H54 (cell line): ENCODE results near the gene HOXC6.
"Not testable (repeated sequence)": the region's sequence is repeated elsewhere in the genome, so short reads cannot be mapped to it uniquely, and the experiment has no call there.

ENCODE experiments used
- DNase-seq: peaks from one replicate; pipeline ENCODE4 v3.0.0; 2011; ENCODE audit warnings: low spot score, mixed read lengths; ENCODE audit not compliant: insufficient read length
- FAIRE-seq: peaks from 3 replicates; lab custom pipeline; 2011; peaks lifted over from hg19 to GRCh38; lab: Jason Lieb, UNC
- POLR2A ChIP-seq: IDR thresholded peaks from 2 replicates; pipeline ENCODE4 v1.6.1; 2011; ENCODE audit warnings: low read depth, mild to moderate bottlenecking, low read length

HOXC6 gene

GRCh38 chr12:54038284-54038870 is 10.1 kb downstream of the HOXC6 start:
- DNase-seq (no peak), FAIRE-seq (no peak)
- TF ChIP-seq POLR2A = no peak

- no peak for TF ChIP-seq POLR2A
- DNase-seq (no peak), FAIRE-seq (no peak)
Observed at GRCh38 chr12:54038871-54039414, 10.7 kb downstream of the HOXC6 start.

- no peak for DNase-seq
- no peak for TF ChIP-seq POLR2A
- no peak for FAIRE-seq
Observed at GRCh38 chr12:54039417-54040147, 11.3 kb downstream of the HOXC6 start.

- no peak for FAIRE-seq
Observed at GRCh38 chr12:54040148-54040494, 11.9 kb downstream of the HOXC6 start.

GRCh38 chr12:54040648-54041047 is 12.4 kb downstream of the HOXC6 start:
- no peak for FAIRE-seq
- no peak for TF ChIP-seq POLR2A
- no peak for DNase-seq

More at GRCh38 chr12:54040148-54040494, 11.9 kb downstream of the HOXC6 start:
- DNase-seq = no peak
- no peak for TF ChIP-seq POLR2A

- FAIRE-seq (no peak), DNase-seq (no peak)
Observed at GRCh38 chr12:54041097-54041690, 13.0 kb downstream of the HOXC6 start.

GRCh38 chr12:54042033-54042432 is 13.8 kb downstream of the HOXC6 start:
- not testable (repeated sequence) for DNase-seq, FAIRE-seq

More at GRCh38 chr12:54041097-54041690, 13.0 kb downstream of the HOXC6 start:
- TF ChIP-seq POLR2A = no peak

GRCh38 chr12:54042970-54043853 is 15.0 kb downstream of the HOXC6 start:
- no peak for TF ChIP-seq POLR2A
- no peak for DNase-seq

GRCh38 chr12:54044425-54045103 is 16.3 kb downstream of the HOXC6 start:
- TF ChIP-seq POLR2A = no peak
- FAIRE-seq = no peak
- DNase-seq = no peak

More at GRCh38 chr12:54042970-54043853, 15.0 kb downstream of the HOXC6 start:
- no peak for FAIRE-seq

- no peak for DNase-seq
- FAIRE-seq = no peak
- TF ChIP-seq POLR2A = no peak
Observed at GRCh38 chr12:54045401-54045800, 17.2 kb downstream of the HOXC6 start.

- DNase-seq (no peak), FAIRE-seq (no peak)
- TF ChIP-seq POLR2A = no peak
Observed at GRCh38 chr12:54045868-54046521, 17.8 kb downstream of the HOXC6 start.

- DNase-seq (no peak), FAIRE-seq (no peak)
- no peak for TF ChIP-seq POLR2A
Observed at GRCh38 chr12:54046809-54047159, 18.5 kb downstream of the HOXC6 start.
